Measurements from ENCODE around the gene UROC1. TPM values are rescaled to one million over a fixed set of nuclear protein-coding genes. Genes with fewer than 3 reads are reported as not detected.

The UROC1 gene
- total and polyA plus RNA-seq, 2 of the 13 experiments (the other 11 are each of a cell fraction or from before 2014, with no cell fraction given) = 0.71 to 1.3 TPM

- TF ChIP-seq RNF219 (CRISPR knock-in tag; IDR thresholded peaks at IDR 0.05) = no peak
- TF ChIP-seq PCBP1 (IDR thresholded peaks at IDR 0.05; ENCODE audit: borderline replicate concordance, low read depth, low read length) = no peak
- 0 out of 2 replicates have a peak, but pooled peaks have one; percentile 62 for TF ChIP-seq ZNF850 (CRISPR knock-in tag; conservative IDR thresholded peaks at IDR 0.05)
- TF ChIP-seq ZEB1 (IDR thresholded peaks at IDR 0.05; ENCODE audit: insufficient replicate concordance, low read depth) = no peak
- no peak for TF ChIP-seq ZNF782 (CRISPR knock-in tag; IDR thresholded peaks at IDR 0.05; ENCODE audit: borderline replicate concordance)
- TF ChIP-seq SIN3B (IDR thresholded peaks at IDR 0.05; ENCODE audit: low read length) = no peak
- TF ChIP-seq ZNF704 (CRISPR knock-in tag; IDR thresholded peaks at IDR 0.05; ENCODE audit: borderline replicate concordance) = 0 out of 2 replicates have a peak, but pooled peaks have one; percentile 86
- TF ChIP-seq MBD4 (IDR thresholded peaks at IDR 0.05; ENCODE audit: borderline replicate concordance, low read length) = no peak
- TF ChIP-seq ZFP36 (IDR thresholded peaks at IDR 0.05; ENCODE audit: borderline replicate concordance, low read depth, low read length, partially characterized antibody) = no peak
- no peak for TF ChIP-seq IRF1 (CRISPR knock-in tag; IDR thresholded peaks at IDR 0.05; ENCODE audit: low read depth)
- peak; percentile 37 for TF ChIP-seq POGZ (CRISPR knock-in tag; IDR thresholded peaks at IDR 0.05)
- TF ChIP-seq ZNF414 (CRISPR knock-in tag; IDR thresholded peaks at IDR 0.05) = peak; percentile 96
- TF ChIP-seq NR2C2 (CRISPR knock-in tag; IDR thresholded peaks at IDR 0.05; ENCODE audit: borderline replicate concordance) = no peak
- peak; percentile 94 for TF ChIP-seq YEATS4 (CRISPR knock-in tag; IDR thresholded peaks at IDR 0.05; ENCODE audit: borderline replicate concordance)
- TF ChIP-seq ZMAT5 (CRISPR knock-in tag; IDR thresholded peaks at IDR 0.05; ENCODE audit: borderline replicate concordance, low read depth) = no peak
- no peak for TF ChIP-seq RERE (CRISPR knock-in tag; IDR thresholded peaks at IDR 0.05; ENCODE audit: low read depth)
- TF ChIP-seq ZNF766 (CRISPR knock-in tag; IDR thresholded peaks at IDR 0.05; ENCODE audit: borderline replicate concordance) = peak; percentile 70; the same call in 1 of the 2 replicates
Observed at GRCh38 chr3:126523745-126524428, 6.3 kb upstream of the UROC1 start, which contains the start of gene CHST13 (continued).
